Activated CD8-positive, alpha-beta T cell treated with anti-CD3 and anti-CD28 coated beads for 36 hours (primary cell): Measurements from ENCODE around the gene MORF4L2. TPM values are rescaled to one million over a fixed set of nuclear protein-coding genes. Genes with fewer than 3 reads are reported as not detected.
"Not testable (repeated sequence)": the region's sequence is repeated elsewhere in the genome, so short reads cannot be mapped to it uniquely, and the experiment has no call there.

Source experiments
- ATAC-seq: fragments of 200-7000 bp; cut with Tn5 transposase; one replicate; pipeline ENCODE4 v1.10.0; 2021; ENCODE audit warnings: mild to moderate bottlenecking, moderate library complexity
- CTCF ChIA-PET: fragments of 350-600 bp; sonication (Branson Sonifier 250); formaldehyde crosslinking; loops from one replicate; lab custom pipeline; 2021; ENCODE audit warnings: antibody characterized with exemption; lab: Charles Lee
- POLR2A ChIA-PET: fragments of 350-600 bp; sonication (Branson Sonifier 250); formaldehyde crosslinking; loops from one replicate; lab custom pipeline; 2021; ENCODE audit warnings: antibody characterized with exemption; lab: Charles Lee
- DNase-seq: peaks from one replicate; pipeline ENCODE4 v3.0.0-alpha.2; 2020
- H3K27ac Mint-ChIP-seq: one replicate; pipeline ENCODE4 v1.8.0; 2021; ENCODE audit warnings: mild to moderate bottlenecking, mixed read lengths
- H3K27me3 Mint-ChIP-seq: one replicate; pipeline ENCODE4 v1.8.0; 2021; ENCODE audit warnings: mixed read lengths
- H3K36me3 Mint-ChIP-seq: one replicate; pipeline ENCODE4 v1.8.0; 2021; ENCODE audit warnings: low read depth, mixed read lengths
- H3K4me1 Mint-ChIP-seq: one replicate; pipeline ENCODE4 v1.8.0; 2021; ENCODE audit warnings: low read depth, mixed read lengths
- H3K4me3 Mint-ChIP-seq: one replicate; pipeline ENCODE4 v1.8.0; 2021; ENCODE audit warnings: mild to moderate bottlenecking, moderate library complexity, mixed read lengths
- H3K9me3 Mint-ChIP-seq: one replicate; pipeline ENCODE4 v1.8.0; 2021; ENCODE audit warnings: mixed read lengths
- CTCF ChIP-seq: fragments of 200-600 bp; IDR thresholded peaks from one replicate; pipeline ENCODE4 v1.8.0; 2022; ENCODE audit warnings: antibody characterized with exemption, mild to moderate bottlenecking
- intact Hi-C: fragments of 100-400 bp; cut with micrococcal nuclease; formaldehyde crosslinking; loops from one replicate; pipeline ENCODE4 v1.10.0; 2022
- total RNA-seq, 2 experiments: library from RNA; stranded (reverse); gene quantifications; one replicate each; pipeline ENCODE4 v1.2.3, GENCODE V29; 2021

Gene MORF4L2
- total RNA-seq, 2 experiments from 2014 or later: 234 to 239 TPM

- no peaks in the 10 kb centered on the region for H3K36me3 Mint-ChIP-seq
- ChIA-PET POLR2A (no interaction called here), CTCF (no interaction called here)
- H3K27me3 Mint-ChIP-seq: peaks cover 5% of the 10 kb centered on the region
- TF ChIP-seq CTCF: no peak
- no peak overlapping the region for H3K4me3 Mint-ChIP-seq
- H3K9me3 Mint-ChIP-seq: no peaks in the 10 kb centered on the region
- DNase-seq (no peak), ATAC-seq (no peak)
- no peak overlapping the region for H3K27ac Mint-ChIP-seq
- no peaks in the 10 kb centered on the region for H3K4me1 Mint-ChIP-seq
- intact Hi-C loops: no loop called here
Observed at GRCh38 chrX:103658681-103659433, 27.6 kb downstream of the MORF4L2 start.

- H3K9me3 Mint-ChIP-seq, H3K27me3 Mint-ChIP-seq, POLR2A ChIA-PET, H3K4me1 Mint-ChIP-seq, H3K36me3 Mint-ChIP-seq, H3K4me3 Mint-ChIP-seq, DNase-seq, H3K27ac Mint-ChIP-seq, intact Hi-C loops, CTCF ChIA-PET, ATAC-seq: not testable (repeated sequence)
Observed at GRCh38 chrX:103657066-103657465, 29.4 kb downstream of the MORF4L2 start.

- H3K27ac Mint-ChIP-seq: no peak overlapping the region
- H3K27me3 Mint-ChIP-seq: no peaks in the 10 kb centered on the region
- no peaks in the 10 kb centered on the region for H3K4me1 Mint-ChIP-seq
- no peak for TF ChIP-seq CTCF
- intact Hi-C loops: no loop called here
- ChIA-PET CTCF (no interaction called here), POLR2A (no interaction called here)
- H3K4me3 Mint-ChIP-seq: no peak overlapping the region
- ATAC-seq (no peak), DNase-seq (no peak)
- no peaks in the 10 kb centered on the region for H3K36me3 Mint-ChIP-seq
- H3K9me3 Mint-ChIP-seq: no peaks in the 10 kb centered on the region
Observed at GRCh38 chrX:103656617-103657016, 29.9 kb downstream of the MORF4L2 start.

GRCh38 chrX:103655230-103656000 lies 31.1 kb downstream of the MORF4L2 start:
- CTCF ChIA-PET, H3K9me3 Mint-ChIP-seq, H3K4me1 Mint-ChIP-seq, intact Hi-C loops, H3K27ac Mint-ChIP-seq, ATAC-seq, H3K4me3 Mint-ChIP-seq, H3K36me3 Mint-ChIP-seq, POLR2A ChIA-PET, DNase-seq, H3K27me3 Mint-ChIP-seq: not testable (repeated sequence)

- Mint-ChIP-seq H3K4me1 (no peaks in the 10 kb centered on the region), H3K9me3 (no peaks in the 10 kb centered on the region), H3K36me3 (no peaks in the 10 kb centered on the region), H3K27me3 (no peaks in the 10 kb centered on the region), H3K27ac (no peak overlapping the region), H3K4me3 (no peak overlapping the region)
- POLR2A ChIA-PET: no interaction called here
- CTCF ChIA-PET: no interaction called here
- ATAC-seq (no peak), DNase-seq (no peak)
- TF ChIP-seq CTCF: no peak
- intact Hi-C loops: no loop called here
Observed at GRCh38 chrX:103651151-103651773, 35.2 kb downstream of the MORF4L2 start.
